GM23338 (cell line): ENCODE data around the gene DIRAS3. TPM values are rescaled to one million over a fixed set of nuclear protein-coding genes. Genes with fewer than 3 reads are reported as not detected.

Source experiments
- EZH2phosphoT487 ChIP-seq: fragments of 200-600 bp; sonication (generic); IDR thresholded peaks from one replicate; pipeline ENCODE4 v1.8.1; 2018; ENCODE audit warnings: antibody characterized with exemption; ENCODE audit not compliant: unreplicated experiment
- JUNB ChIP-seq: IDR thresholded peaks from one replicate; pipeline ENCODE4 v1.6.1; 2016; ENCODE audit warnings: antibody characterized with exemption; ENCODE audit not compliant: unreplicated experiment
- STAT1 ChIP-seq: IDR thresholded peaks from one replicate; pipeline ENCODE4 v1.6.1; 2016; ENCODE audit warnings: antibody characterized with exemption; ENCODE audit not compliant: unreplicated experiment
- ZNF114 ChIP-seq: fragments of 250-450 bp; sonication (Bioruptor Pico); IDR thresholded peaks from 2 replicates; pipeline ENCODE4 v1.5.0; 2020; ENCODE audit warnings: mild to moderate bottlenecking, moderate library complexity
- ZNF331 ChIP-seq: fragments of 250-450 bp; sonication (Bioruptor Pico); IDR thresholded peaks from 2 replicates; pipeline ENCODE4 v1.5.0; 2020; ENCODE audit warnings: low read depth, mild to moderate bottlenecking, moderate library complexity
- polyA plus RNA-seq: library from polyadenylated mRNA; unstranded; fragments of >200 nt; fragmentation: Nextera tagmentation; extraction: Ambion mirVana; gene quantifications from 2 replicates; pipeline ENCODE4 v1.2.1, GENCODE V29; 2016
- total RNA-seq: library from RNA; depleted of rRNA; stranded (reverse); fragments of >200 nt; shearing (Covaris generic); gene quantifications from 2 replicates; pipeline ENCODE4 v1.2.3, GENCODE V29; 2014; rRNA removed
- TF ChIP-seq, protein P1 (sequence below): fragments of 250-450 bp; sonication (Bioruptor Pico); IDR thresholded peaks from 2 replicates; pipeline ENCODE4 v1.5.0; 2020; ENCODE audit warnings: mild to moderate bottlenecking, moderate library complexity
- TF ChIP-seq, protein P2 (sequence below): IDR thresholded peaks from one replicate; pipeline ENCODE4 v1.6.1; 2018; ENCODE audit warnings: antibody characterized with exemption; ENCODE audit not compliant: unreplicated experiment
- TF ChIP-seq, protein P3 (sequence below), 2 experiments: fragments of 200-600 bp in 1 of 2; sonication (generic) in 1 of 2; conservative IDR thresholded peaks; 2 replicates each; pipeline versions ENCODE4 v1.5.1 to v1.6.1; 2016 to 2017; ENCODE audit warnings: antibody characterized with exemption in 2 of 2, low read depth in 2 of 2, mild to moderate bottlenecking in 2 of 2, moderate library complexity in 1 of 2

DIRAS3 gene
- total and polyA plus RNA-seq, 2 experiments from 2014 or later, result 0.21 to 0.40 TPM

DNA sequence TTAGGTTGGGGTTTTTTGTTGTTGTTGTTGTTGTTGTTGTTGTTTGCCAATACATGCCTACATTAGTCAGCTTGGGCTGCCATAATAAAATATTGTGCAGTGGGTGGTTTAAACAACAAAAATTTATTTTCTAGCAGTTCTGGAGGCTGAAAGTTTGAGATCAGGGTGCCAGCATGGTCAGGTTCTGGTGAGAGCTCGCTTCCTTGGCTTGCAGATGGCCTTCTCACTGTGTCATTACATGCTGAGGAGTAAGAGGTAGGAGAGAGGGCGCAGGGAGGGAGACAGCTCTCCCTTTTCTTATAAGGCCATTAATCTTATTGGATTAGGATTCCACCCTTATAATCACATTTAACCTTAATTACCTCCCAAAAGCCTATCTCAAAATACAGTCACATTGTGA, 52.7 kb downstream of the DIRAS3 start (continued):
- TF ChIP-seq, protein P1, sequence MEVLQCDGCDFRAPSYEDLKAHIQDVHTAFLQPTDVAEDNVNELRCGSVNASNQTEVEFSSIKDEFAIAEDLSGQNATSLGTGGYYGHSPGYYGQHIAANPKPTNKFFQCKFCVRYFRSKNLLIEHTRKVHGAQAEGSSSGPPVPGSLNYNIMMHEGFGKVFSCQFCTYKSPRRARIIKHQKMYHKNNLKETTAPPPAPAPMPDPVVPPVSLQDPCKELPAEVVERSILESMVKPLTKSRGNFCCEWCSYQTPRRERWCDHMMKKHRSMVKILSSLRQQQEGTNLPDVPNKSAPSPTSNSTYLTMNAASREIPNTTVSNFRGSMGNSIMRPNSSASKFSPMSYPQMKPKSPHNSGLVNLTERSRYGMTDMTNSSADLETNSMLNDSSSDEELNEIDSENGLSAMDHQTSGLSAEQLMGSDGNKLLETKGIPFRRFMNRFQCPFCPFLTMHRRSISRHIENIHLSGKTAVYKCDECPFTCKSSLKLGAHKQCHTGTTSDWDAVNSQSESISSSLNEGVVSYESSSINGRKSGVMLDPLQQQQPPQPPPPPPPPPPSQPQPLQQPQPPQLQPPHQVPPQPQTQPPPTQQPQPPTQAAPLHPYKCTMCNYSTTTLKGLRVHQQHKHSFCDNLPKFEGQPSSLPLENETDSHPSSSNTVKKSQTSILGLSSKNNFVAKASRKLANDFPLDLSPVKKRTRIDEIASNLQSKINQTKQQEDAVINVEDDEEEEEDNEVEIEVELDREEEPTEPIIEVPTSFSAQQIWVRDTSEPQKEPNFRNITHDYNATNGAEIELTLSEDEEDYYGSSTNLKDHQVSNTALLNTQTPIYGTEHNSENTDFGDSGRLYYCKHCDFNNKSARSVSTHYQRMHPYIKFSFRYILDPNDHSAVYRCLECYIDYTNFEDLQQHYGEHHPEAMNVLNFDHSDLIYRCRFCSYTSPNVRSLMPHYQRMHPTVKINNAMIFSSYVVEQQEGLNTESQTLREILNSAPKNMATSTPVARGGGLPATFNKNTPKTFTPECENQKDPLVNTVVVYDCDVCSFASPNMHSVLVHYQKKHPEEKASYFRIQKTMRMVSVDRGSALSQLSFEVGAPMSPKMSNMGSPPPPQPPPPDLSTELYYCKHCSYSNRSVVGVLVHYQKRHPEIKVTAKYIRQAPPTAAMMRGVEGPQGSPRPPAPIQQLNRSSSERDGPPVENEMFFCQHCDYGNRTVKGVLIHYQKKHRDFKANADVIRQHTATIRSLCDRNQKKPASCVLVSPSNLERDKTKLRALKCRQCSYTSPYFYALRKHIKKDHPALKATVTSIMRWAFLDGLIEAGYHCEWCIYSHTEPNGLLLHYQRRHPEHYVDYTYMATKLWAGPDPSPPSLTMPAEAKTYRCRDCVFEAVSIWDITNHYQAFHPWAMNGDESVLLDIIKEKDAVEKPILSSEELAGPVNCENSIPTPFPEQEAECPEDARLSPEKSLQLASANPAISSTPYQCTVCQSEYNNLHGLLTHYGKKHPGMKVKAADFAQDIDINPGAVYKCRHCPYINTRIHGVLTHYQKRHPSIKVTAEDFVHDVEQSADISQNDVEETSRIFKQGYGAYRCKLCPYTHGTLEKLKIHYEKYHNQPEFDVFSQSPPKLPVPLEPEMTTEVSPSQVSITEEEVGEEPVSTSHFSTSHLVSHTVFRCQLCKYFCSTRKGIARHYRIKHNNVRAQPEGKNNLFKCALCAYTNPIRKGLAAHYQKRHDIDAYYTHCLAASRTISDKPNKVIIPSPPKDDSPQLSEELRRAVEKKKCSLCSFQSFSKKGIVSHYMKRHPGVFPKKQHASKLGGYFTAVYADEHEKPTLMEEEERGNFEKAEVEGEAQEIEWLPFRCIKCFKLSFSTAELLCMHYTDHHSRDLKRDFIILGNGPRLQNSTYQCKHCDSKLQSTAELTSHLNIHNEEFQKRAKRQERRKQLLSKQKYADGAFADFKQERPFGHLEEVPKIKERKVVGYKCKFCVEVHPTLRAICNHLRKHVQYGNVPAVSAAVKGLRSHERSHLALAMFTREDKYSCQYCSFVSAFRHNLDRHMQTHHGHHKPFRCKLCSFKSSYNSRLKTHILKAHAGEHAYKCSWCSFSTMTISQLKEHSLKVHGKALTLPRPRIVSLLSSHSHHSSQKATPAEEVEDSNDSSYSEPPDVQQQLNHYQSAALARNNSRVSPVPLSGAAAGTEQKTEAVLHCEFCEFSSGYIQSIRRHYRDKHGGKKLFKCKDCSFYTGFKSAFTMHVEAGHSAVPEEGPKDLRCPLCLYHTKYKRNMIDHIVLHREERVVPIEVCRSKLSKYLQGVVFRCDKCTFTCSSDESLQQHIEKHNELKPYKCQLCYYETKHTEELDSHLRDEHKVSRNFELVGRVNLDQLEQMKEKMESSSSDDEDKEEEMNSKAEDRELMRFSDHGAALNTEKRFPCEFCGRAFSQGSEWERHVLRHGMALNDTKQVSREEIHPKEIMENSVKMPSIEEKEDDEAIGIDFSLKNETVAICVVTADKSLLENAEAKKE (CRISPR knock-in tag), result no peak
- TF ChIP-seq JUNB, result no peak
- TF ChIP-seq, protein P2, sequence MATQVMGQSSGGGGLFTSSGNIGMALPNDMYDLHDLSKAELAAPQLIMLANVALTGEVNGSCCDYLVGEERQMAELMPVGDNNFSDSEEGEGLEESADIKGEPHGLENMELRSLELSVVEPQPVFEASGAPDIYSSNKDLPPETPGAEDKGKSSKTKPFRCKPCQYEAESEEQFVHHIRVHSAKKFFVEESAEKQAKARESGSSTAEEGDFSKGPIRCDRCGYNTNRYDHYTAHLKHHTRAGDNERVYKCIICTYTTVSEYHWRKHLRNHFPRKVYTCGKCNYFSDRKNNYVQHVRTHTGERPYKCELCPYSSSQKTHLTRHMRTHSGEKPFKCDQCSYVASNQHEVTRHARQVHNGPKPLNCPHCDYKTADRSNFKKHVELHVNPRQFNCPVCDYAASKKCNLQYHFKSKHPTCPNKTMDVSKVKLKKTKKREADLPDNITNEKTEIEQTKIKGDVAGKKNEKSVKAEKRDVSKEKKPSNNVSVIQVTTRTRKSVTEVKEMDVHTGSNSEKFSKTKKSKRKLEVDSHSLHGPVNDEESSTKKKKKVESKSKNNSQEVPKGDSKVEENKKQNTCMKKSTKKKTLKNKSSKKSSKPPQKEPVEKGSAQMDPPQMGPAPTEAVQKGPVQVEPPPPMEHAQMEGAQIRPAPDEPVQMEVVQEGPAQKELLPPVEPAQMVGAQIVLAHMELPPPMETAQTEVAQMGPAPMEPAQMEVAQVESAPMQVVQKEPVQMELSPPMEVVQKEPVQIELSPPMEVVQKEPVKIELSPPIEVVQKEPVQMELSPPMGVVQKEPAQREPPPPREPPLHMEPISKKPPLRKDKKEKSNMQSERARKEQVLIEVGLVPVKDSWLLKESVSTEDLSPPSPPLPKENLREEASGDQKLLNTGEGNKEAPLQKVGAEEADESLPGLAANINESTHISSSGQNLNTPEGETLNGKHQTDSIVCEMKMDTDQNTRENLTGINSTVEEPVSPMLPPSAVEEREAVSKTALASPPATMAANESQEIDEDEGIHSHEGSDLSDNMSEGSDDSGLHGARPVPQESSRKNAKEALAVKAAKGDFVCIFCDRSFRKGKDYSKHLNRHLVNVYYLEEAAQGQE, result no peak
- no peak for TF ChIP-seq EZH2phosphoT487
- no peak for TF ChIP-seq STAT1
- TF ChIP-seq, protein P3, sequence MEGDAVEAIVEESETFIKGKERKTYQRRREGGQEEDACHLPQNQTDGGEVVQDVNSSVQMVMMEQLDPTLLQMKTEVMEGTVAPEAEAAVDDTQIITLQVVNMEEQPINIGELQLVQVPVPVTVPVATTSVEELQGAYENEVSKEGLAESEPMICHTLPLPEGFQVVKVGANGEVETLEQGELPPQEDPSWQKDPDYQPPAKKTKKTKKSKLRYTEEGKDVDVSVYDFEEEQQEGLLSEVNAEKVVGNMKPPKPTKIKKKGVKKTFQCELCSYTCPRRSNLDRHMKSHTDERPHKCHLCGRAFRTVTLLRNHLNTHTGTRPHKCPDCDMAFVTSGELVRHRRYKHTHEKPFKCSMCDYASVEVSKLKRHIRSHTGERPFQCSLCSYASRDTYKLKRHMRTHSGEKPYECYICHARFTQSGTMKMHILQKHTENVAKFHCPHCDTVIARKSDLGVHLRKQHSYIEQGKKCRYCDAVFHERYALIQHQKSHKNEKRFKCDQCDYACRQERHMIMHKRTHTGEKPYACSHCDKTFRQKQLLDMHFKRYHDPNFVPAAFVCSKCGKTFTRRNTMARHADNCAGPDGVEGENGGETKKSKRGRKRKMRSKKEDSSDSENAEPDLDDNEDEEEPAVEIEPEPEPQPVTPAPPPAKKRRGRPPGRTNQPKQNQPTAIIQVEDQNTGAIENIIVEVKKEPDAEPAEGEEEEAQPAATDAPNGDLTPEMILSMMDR (conservative IDR thresholded peaks at IDR 0.05; ENCODE audit: low read depth in 2 of 2), result no peak
- TF ChIP-seq ZNF331 (CRISPR knock-in tag), result no peak
- no peak for TF ChIP-seq ZNF114 (CRISPR knock-in tag)

Other genes with a start within 250 kb of the DIRAS3 start
- 30.4 and 33.0 TPM in 2 replicates for gene GNG12, start 217.2 kb downstream of the DIRAS3 start, total RNA-seq
- gene GNG12, start 217.2 kb downstream of the DIRAS3 start, polyA plus RNA-seq, result 12.7 and 13.4 TPM in 2 replicates
- gene WLS, start 181.9 kb upstream of the DIRAS3 start, total RNA-seq, result 1.2 and 2.7 TPM in 2 replicates
- gene WLS, start 181.9 kb upstream of the DIRAS3 start, polyA plus RNA-seq, result 0.73 and 0.87 TPM in 2 replicates